Stimulated activated CD8-positive, alpha-beta memory T cell treated with anti-CD3 and anti-CD28 coated beads, Interleukin-4, amount 100 ng/mL, for 4 hours (primary cell): ENCODE results near the gene SERPINB1.

Experiments used
- DNase-seq, 2 donors: peaks; one replicate each; pipeline ENCODE4 v3.0.0-alpha.2; 2020; ENCODE audit warnings: low read depth in 2 of 2, low spot score in 1 of 2

Gene SERPINB1

DNA sequence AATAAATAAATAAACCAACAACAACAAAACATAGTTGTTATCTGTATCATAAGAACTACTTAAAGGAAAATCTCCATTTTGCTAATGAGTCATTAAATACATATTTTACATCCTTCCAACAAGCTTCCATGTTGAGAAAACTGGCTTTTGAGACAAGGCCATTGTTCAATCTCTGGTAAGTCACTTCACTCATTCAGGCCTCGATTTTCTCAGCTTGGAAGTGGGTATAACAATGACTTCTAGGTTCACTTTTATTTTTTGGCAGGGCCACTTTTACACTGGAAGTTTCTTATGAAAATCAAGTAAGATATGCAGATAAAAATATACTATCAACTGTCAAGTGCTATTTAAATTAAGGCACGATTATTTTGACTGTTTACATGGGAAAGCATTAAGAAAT is 46.5 kb downstream of the SERPINB1 start:
- DNase-seq = no peak

DNA sequence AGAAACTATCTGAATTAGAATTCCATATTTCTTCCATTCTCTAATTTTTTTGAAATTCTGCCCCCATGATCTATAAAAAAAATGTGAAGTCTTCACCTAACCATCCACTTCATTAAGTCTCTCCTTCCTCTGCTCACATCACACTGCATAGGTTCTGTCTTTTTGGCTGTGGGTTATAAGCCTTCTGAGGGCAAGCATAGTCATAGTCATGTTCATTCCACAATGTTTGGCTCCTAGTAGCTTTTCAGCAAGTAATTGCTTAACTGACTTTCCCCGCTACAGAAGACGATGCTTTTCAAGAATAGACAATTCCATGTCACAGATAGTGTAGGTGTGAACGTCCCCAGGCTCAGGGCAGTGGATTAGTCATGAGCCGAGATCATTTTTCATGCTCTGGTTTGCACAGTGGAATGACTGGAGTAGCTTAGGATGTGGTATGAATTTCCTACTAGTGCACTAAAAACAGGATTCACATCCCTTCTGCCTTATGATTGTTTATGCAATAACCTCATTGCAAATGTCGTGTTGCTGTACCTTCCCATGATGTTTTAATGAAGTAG is 47.4 kb downstream of the SERPINB1 start:
- DNase-seq = no peak

GRCh38 chr6:2793534-2794151 is 48.0 kb downstream of the SERPINB1 start:
- DNase-seq = no peak

DNA sequence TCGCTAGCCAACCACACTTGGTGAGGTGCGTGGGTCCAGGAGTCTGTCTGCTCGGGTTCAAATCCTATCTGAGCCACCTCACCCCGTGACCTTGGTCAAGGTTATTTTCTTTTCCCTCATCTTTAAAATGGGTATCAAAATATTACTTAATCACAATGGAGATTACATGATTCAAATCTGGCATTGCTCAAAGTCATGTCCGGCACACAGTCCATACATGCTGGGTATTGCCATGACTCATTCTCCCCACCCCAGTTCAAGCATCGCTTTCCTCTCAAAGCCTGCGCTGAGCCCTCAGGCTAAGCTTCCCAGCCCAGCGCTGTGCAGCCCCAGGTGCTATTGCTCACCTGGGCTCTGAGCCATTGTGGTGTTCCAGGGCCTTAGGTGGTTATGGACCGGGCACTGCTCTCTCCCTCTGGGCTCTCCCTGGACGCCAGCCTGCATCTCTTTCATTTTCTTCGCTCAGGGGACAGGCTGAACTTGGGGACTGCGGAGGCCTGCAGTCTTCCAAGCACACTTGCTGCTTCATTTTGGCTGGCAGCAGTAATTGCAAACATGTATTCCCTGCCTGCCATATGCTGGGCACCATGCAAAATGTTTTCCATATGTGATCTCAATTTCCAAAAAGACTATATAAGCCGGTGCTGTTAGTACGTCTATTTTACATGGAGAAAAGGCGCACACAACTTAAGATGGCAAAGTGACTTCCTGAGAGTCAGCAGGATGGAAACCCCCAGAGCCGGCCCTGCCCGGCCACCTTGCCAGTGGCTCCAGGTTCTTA is 49.1 kb downstream of the SERPINB1 start:
- no peak for DNase-seq

DNA sequence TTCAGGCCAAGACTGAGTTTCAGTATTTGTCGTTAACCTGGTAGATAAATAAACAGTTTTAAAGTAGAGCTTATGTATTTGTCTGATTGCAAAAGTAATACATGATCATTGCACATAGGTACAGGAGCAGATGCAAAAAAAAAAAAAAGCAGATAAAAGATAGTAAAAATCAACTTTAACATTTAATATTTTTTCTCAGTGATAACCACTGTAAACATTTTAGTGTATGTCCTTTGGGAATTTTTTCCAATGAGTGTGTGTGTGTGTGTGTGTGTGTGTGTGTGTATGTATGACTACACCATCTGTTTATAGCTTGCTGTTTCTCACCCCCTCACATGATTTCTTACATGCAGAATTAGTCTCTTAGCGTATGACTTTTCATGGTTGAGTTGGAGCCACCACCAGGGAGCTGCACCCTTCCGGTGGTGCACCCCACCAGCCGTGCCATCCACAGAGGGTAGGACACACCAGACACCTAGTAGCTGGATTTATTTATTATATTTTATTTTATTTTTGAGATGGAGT is 50.2 kb downstream of the SERPINB1 start:
- DNase-seq = no peak

DNA sequence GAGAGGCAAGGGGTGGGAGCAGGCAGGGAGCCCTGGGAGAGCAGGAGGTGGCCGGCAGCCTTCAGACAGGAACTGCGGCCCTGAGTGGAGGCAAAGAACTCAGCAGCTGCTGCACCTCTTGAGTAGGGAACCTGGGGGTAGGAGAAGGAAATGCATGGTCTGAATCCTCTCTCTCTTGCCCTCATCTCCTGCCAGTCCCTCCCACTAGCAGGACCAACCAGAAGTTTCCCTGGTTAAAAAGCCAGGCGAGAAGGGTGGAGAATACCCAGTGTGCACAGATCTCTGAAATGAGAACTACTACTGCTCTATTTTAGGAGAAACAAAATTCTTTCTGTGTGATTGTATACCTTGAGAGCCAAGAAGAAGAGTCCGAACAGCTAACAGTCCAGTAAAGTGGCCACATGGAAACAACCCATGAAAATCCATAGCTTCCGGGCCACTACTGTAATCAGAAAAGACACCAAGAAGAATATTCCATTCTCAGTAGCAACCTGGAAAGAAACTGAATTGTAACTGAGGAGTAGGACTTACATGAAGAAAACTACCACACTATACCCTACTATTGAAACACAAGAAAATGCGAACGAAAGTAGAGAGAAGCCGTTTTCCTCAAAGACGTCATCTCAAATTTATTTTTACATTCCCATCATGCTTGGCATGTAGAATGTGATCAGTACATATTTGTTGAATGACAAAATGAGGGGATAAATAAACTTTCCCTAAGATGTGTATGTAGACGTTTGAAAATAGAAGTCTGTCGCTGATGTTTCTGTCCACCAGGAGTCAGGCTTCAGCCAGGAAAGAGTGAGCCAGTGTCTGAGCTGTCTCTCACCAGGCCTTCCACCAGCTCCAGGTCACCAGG is 50.8 kb downstream of the SERPINB1 start:
- no peak for DNase-seq

GRCh38 chr6:2786269-2786668 is 55.4 kb downstream of the SERPINB1 start:
- no peak for DNase-seq

DNA sequence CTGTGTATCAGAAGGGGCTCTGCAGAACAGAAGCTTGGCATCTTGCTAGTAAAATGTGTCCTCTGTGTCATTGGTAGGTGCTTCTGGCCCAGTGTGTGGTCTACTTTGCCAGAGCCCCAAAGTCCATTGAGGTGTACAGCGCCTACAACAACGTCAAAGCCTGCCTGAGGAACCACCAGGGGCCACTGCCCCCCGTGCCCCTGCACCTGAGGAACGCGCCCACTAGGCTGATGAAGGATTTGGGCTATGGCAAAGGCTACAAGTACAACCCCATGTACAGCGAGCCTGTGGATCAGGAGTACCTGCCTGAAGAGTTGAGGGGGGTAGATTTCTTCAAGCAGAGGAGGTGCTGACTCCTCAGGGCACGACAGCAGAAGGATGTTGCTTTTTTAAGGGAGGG is 56.7 kb downstream of the SERPINB1 start:
- DNase-seq = no peak

DNA sequence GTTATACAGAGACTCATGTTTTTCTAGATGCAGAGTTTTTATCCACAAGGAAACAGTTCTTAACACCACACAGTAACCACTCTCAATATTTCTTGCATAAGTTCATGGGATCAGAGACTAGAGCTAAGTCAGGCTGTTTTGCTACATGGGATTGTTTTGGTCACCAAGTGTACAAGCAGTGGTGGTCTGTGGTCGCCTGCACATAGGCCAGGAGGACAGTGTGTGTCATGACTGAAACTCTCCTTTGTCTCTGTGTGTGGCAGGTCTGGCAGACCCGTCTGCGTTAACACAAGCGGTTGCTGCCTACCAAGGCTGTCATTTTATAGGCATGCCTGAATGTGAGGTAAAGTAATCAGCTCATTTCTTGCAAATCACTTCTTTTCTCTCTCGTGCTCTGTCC is 57.6 kb downstream of the SERPINB1 start:
- DNase-seq = no peak

GRCh38 chr6:2783188-2783963 is 58.3 kb downstream of the SERPINB1 start:
- no peak for DNase-seq

DNA sequence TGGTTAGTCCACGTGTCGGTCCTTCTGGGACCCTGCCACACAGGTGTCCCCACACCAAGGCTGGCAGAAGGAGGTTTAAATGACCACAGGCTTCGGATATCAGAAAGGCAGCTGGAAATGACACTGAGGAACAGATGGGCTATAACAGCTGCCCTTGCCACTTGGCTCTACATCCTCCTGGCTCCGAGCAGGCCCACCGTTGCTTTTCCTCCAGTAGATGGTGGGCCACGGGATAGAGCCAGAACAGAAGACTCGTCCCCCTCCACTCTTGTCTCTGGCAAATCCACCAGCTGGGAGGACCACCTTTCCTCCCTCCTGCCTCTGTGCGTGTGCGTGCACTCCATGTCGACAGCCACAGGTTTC is 58.9 kb downstream of the SERPINB1 start:
- DNase-seq = no peak

DNA sequence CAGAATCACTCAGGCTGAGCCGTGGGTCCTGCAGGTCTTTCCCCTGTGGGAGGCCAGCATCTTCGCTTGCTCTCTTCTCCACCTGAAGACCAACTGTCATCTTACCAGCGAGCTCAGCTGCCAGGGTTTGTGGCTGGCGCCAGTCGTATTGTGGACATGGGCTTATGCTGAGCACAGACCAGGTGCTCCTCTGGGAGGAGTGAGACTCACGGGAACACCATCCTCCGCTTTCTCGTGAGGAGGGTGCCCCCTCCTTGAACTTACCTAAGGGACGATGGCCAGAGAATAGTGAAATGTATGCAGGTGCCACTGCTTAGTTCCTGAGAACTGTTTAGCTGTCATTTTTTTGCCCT is 59.3 kb downstream of the SERPINB1 start:
- no peak for DNase-seq
